ENCODE measurements around the gene PMIS2.

The PMIS2 gene

GRCh38 chr19:35542209-35542608 is 43.8 kb upstream of the PMIS2 start:
- no peak for ATAC-seq
- no peak for TF ChIP-seq ZFP30 (CRISPR knock-in tag; IDR thresholded peaks at IDR 0.05)
- TF ChIP-seq ZNF565 (CRISPR knock-in tag; conservative IDR thresholded peaks at IDR 0.05; ENCODE audit: low read depth): no peak
- TF ChIP-seq RARB (CRISPR knock-in tag; IDR thresholded peaks at IDR 0.05): no peak
- no peak for TF ChIP-seq PPARA (CRISPR knock-in tag; IDR thresholded peaks at IDR 0.05; ENCODE audit: borderline replicate concordance)
- TF ChIP-seq POU6F1 (CRISPR knock-in tag; IDR thresholded peaks at IDR 0.05; ENCODE audit: borderline replicate concordance, low read depth): no peak
- TF ChIP-seq, protein P1, sequence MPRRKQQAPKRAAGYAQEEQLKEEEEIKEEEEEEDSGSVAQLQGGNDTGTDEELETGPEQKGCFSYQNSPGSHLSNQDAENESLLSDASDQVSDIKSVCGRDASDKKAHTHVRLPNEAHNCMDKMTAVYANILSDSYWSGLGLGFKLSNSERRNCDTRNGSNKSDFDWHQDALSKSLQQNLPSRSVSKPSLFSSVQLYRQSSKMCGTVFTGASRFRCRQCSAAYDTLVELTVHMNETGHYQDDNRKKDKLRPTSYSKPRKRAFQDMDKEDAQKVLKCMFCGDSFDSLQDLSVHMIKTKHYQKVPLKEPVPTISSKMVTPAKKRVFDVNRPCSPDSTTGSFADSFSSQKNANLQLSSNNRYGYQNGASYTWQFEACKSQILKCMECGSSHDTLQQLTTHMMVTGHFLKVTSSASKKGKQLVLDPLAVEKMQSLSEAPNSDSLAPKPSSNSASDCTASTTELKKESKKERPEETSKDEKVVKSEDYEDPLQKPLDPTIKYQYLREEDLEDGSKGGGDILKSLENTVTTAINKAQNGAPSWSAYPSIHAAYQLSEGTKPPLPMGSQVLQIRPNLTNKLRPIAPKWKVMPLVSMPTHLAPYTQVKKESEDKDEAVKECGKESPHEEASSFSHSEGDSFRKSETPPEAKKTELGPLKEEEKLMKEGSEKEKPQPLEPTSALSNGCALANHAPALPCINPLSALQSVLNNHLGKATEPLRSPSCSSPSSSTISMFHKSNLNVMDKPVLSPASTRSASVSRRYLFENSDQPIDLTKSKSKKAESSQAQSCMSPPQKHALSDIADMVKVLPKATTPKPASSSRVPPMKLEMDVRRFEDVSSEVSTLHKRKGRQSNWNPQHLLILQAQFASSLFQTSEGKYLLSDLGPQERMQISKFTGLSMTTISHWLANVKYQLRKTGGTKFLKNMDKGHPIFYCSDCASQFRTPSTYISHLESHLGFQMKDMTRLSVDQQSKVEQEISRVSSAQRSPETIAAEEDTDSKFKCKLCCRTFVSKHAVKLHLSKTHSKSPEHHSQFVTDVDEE (CRISPR knock-in tag; IDR thresholded peaks at IDR 0.05): no peak
- no peak for TF ChIP-seq ZFP3 (CRISPR knock-in tag; IDR thresholded peaks at IDR 0.05)
- TF ChIP-seq BACH2 (CRISPR knock-in tag; IDR thresholded peaks at IDR 0.05; ENCODE audit: borderline replicate concordance): no peak
- no peak for TF ChIP-seq CSDC2 (CRISPR knock-in tag; IDR thresholded peaks at IDR 0.05)
- no peak for TF ChIP-seq ARNTL (CRISPR knock-in tag; IDR thresholded peaks at IDR 0.05; ENCODE audit: borderline replicate concordance, low read depth)
- no peak for TF ChIP-seq TCF4 (CRISPR knock-in tag; IDR thresholded peaks at IDR 0.05; ENCODE audit: borderline replicate concordance)
- no peak for TF ChIP-seq GLIS3 (CRISPR knock-in tag; IDR thresholded peaks at IDR 0.05)
- no peak for TF ChIP-seq ZC3H10 (CRISPR knock-in tag; IDR thresholded peaks at IDR 0.05)
- TF ChIP-seq SNAI2 (CRISPR knock-in tag; IDR thresholded peaks at IDR 0.05): no peak
- no peak for TF ChIP-seq CSRNP3 (CRISPR knock-in tag; IDR thresholded peaks at IDR 0.05)
- TF ChIP-seq ISL1 (CRISPR knock-in tag; IDR thresholded peaks at IDR 0.05): no peak

- no peak for ATAC-seq
- TF ChIP-seq RARB (CRISPR knock-in tag; IDR thresholded peaks at IDR 0.05): no peak
- TF ChIP-seq CSRNP3 (CRISPR knock-in tag; IDR thresholded peaks at IDR 0.05): no peak
- no peak for TF ChIP-seq PPARA (CRISPR knock-in tag; IDR thresholded peaks at IDR 0.05; ENCODE audit: borderline replicate concordance)
- TF ChIP-seq TOX (CRISPR knock-in tag; IDR thresholded peaks at IDR 0.05; ENCODE audit: borderline replicate concordance): no peak
Observed at GRCh38 chr19:35543280-35544109, 42.5 kb upstream of the PMIS2 start.

DNA sequence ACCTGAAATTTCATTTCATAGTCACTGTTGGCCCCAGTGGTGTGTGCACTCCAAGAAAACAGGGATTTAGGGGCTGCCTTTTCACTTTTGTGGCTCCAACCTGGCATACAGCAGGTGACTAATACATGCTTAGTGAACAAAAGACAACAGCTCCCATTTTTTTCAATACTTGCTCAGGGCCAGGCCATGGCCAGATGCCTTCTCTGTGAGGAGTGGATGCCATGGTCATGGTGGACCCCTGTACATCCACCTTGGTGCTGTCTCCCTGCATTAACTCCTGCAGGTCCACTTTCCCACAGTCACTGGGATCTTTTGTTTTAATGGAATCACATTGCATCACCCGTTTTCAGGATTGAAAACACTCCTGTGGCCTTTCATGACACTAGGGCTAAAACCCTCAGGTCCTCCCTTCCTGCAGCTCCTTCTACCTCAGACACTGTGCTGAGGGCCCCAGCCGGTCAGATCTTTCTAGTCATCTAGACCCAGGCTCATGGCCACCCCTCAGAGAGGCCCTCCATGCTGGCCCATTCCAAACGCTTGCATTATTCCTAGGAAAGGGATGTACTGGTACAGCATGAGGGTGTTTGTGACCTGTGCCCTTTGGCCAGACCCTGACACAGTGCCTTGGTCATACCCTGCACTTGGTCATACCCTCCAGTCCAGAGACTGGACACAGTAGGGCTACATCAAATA is 41.7 kb upstream of the PMIS2 start:
- no peak for ATAC-seq
- TF ChIP-seq TOX (CRISPR knock-in tag; IDR thresholded peaks at IDR 0.05; ENCODE audit: borderline replicate concordance) (no peak), CREB5 (CRISPR knock-in tag; IDR thresholded peaks at IDR 0.05; ENCODE audit: low read depth) (no peak), ZFP3 (CRISPR knock-in tag; IDR thresholded peaks at IDR 0.05) (no peak), ISL1 (CRISPR knock-in tag; IDR thresholded peaks at IDR 0.05) (no peak), TCF4 (CRISPR knock-in tag; IDR thresholded peaks at IDR 0.05; ENCODE audit: borderline replicate concordance) (no peak), SNAI2 (CRISPR knock-in tag; IDR thresholded peaks at IDR 0.05) (no peak), OSR1 (CRISPR knock-in tag; IDR thresholded peaks at IDR 0.05) (no peak), ZNF70 (CRISPR knock-in tag; IDR thresholded peaks at IDR 0.05) (no peak), GLIS3 (CRISPR knock-in tag; IDR thresholded peaks at IDR 0.05) (no peak), ARNTL (CRISPR knock-in tag; IDR thresholded peaks at IDR 0.05; ENCODE audit: borderline replicate concordance, low read depth) (no peak), RARB (CRISPR knock-in tag; IDR thresholded peaks at IDR 0.05) (no peak), PPARA (CRISPR knock-in tag; IDR thresholded peaks at IDR 0.05; ENCODE audit: borderline replicate concordance) (no peak)
- TF ChIP-seq, protein P2, sequence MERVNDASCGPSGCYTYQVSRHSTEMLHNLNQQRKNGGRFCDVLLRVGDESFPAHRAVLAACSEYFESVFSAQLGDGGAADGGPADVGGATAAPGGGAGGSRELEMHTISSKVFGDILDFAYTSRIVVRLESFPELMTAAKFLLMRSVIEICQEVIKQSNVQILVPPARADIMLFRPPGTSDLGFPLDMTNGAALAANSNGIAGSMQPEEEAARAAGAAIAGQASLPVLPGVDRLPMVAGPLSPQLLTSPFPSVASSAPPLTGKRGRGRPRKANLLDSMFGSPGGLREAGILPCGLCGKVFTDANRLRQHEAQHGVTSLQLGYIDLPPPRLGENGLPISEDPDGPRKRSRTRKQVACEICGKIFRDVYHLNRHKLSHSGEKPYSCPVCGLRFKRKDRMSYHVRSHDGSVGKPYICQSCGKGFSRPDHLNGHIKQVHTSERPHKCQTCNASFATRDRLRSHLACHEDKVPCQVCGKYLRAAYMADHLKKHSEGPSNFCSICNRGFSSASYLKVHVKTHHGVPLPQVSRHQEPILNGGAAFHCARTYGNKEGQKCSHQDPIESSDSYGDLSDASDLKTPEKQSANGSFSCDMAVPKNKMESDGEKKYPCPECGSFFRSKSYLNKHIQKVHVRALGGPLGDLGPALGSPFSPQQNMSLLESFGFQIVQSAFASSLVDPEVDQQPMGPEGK (CRISPR knock-in tag; IDR thresholded peaks at IDR 0.05; ENCODE audit: borderline replicate concordance): no peak
- TF ChIP-seq, protein P1 (CRISPR knock-in tag; IDR thresholded peaks at IDR 0.05): no peak

Measured in SK-N-SH treated with all-trans-retinoic acid at 6 μM for 48 hours (cell line).